ENCODE results near the gene LVRN. TPM values are rescaled to one million over a fixed set of nuclear protein-coding genes. Genes with fewer than 3 reads are reported as not detected.

The LVRN gene
- total and polyA plus RNA-seq, 3 donors from 2014 or later = 0.99 to 6.1 (median 3.3) TPM

DNA sequence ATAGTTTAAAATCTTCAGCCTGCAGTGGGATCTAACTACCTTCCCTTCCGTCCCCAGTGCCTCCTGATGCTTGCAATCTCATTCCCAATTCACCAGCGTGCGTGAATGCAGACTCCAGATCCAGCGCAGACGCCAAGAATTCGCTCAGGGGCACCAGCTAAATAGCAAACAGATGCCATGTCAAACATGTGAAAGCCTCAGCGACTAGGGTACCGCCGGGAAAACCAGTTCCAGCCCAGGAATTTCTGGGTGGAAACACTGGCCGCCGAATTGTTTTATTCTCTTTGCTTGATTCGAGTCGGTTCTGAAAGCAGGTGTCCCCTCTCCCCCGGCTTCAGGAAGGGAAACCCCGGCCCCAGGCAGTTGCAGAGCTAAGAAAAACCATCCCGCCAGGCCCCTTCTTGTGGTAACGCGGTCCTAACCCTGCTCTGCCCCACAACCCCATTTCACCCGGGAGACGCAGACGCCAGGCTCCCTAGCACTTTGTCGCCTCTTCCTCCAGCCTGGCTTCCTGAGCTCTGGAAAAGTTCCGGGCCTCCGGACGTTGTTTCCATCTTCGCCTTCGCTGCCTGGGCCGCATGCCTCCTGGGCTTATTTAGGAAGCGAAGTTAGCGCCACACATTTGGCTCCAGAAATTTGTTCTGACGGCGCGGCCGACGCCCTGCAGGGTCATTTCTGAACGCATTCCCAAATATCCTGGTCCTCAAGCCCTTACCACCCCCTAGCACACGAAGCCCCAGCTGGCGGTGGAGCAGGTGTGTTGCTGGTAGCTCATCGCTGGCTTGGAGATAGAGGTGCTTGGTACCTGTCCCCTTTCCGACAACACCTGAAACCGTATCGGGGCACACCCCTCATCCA is 665 bp upstream of the LVRN start:
- no peaks in the 10 kb centered on the region for H3K27me3 ChIP-seq
- 32 to 42% methylated on average over 27 to 42 of the region's 42 CpGs for WGBS, 2 donors
- TF ChIP-seq, protein P1, sequence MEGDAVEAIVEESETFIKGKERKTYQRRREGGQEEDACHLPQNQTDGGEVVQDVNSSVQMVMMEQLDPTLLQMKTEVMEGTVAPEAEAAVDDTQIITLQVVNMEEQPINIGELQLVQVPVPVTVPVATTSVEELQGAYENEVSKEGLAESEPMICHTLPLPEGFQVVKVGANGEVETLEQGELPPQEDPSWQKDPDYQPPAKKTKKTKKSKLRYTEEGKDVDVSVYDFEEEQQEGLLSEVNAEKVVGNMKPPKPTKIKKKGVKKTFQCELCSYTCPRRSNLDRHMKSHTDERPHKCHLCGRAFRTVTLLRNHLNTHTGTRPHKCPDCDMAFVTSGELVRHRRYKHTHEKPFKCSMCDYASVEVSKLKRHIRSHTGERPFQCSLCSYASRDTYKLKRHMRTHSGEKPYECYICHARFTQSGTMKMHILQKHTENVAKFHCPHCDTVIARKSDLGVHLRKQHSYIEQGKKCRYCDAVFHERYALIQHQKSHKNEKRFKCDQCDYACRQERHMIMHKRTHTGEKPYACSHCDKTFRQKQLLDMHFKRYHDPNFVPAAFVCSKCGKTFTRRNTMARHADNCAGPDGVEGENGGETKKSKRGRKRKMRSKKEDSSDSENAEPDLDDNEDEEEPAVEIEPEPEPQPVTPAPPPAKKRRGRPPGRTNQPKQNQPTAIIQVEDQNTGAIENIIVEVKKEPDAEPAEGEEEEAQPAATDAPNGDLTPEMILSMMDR (IDR thresholded peaks at IDR 0.05) = no peak
- TF ChIP-seq POLR2A (IDR thresholded peaks at IDR 0.05) = no peak
- no peaks in the 10 kb centered on the region for H3K36me3 ChIP-seq (ENCODE audit: low read depth, missing control alignments)
- peak overlapping the region in 1 of 2 donors; percentile 63 for H3K4me3 ChIP-seq
- no peak overlapping the region for H3K27ac ChIP-seq
- DNase-seq = no peak
- peaks cover 10% of the 10 kb centered on the region for H3K4me1 ChIP-seq
- intact Hi-C loops (cut with DNase I; ENCODE audit: low total_unique reads) = no loop called here
- H3K9me3 ChIP-seq = no peaks in the 10 kb centered on the region

DNA sequence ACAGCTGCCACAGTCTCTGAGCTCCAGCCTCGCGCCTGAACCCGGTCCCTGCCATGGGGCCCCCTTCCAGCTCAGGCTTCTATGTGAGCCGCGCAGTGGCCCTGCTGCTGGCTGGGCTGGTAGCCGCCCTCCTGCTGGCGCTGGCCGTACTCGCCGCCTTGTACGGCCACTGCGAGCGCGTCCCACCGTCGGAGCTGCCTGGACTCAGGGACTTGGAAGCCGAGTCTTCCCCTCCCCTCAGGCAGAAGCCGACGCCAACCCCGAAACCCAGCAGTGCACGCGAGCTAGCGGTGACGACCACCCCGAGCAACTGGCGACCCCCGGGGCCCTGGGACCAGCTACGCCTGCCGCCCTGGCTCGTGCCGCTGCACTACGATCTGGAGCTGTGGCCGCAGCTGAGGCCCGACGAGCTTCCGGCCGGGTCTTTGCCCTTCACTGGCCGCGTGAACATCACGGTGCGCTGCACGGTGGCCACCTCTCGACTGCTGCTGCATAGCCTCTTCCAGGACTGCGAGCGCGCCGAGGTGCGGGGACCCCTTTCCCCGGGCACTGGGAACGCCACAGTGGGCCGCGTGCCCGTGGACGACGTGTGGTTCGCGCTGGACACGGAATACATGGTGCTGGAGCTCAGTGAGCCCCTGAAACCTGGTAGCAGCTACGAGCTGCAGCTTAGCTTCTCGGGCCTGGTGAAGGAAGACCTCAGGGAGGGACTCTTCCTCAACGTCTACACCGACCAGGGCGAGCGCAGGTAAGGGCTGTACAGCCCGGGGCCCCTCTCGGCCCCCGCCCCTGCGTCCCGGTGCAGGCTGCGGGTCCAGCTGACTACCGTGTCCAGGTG is 509 bp downstream of the LVRN start:
- Histone ChIP-seq H3K27ac (no peak overlapping the region), H3K9me3 (no peaks in the 10 kb centered on the region), H3K36me3 (ENCODE audit: low read depth, missing control alignments) (no peaks in the 10 kb centered on the region), H3K27me3 (no peaks in the 10 kb centered on the region), H3K4me1 (peaks cover 10% of the 10 kb centered on the region), H3K4me3 (peak overlapping the region; percentile 29 to 63)
- intact Hi-C loops (cut with DNase I; ENCODE audit: low total_unique reads) = no loop called here
- TF ChIP-seq, protein P1 (IDR thresholded peaks at IDR 0.05) = no peak
- no peak for TF ChIP-seq POLR2A (IDR thresholded peaks at IDR 0.05)
- WGBS, 2 donors = 9 to 28% methylated on average over 10 to 68 of the region's 71 CpGs
- peak; percentile 36 for DNase-seq

DNA sequence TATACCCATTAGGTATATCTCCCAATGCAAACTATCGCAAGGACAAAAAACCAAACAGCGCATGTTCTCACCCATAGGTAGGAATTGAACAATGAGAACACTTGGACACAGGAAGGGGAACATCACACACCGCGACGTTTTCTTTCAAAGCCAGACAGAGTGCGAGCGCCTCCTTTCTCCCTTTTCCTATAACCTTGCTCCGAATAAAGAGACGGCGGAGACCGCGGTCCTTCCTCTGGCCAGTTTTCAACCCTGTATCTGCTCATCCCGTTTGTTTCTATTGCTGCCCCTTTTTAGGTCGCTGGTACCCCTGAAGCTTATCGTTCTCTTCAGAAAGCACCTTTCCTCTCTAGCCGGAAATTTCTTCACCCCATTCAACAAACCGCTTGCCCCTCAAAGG is 1.3 kb downstream of the LVRN start:
- DNase-seq = peak; percentile 25

DNA sequence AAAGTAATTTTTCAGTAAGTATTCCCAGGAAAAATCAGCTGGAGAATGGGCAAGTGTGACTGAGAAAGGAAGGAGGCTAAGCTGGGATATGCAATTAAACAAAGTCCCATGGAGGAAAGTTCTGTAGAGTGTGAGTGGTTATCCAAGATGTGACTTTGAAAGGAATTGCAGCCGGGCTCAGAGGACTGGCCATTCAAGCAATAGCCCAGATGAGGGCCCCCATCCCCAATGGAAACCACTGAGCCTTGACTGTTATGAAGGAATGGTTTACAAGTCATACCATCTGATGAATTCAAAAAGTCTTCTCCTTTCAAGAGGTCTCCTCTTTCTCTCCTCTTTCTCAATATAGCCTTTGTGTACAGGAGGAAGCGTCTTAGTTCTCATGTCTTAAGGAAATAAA is 6.5 kb downstream of the LVRN start:
- 82 to 97% methylated on average over 2 of the region's 2 CpGs for WGBS, 2 donors

More for the DNA sequence above, 1.3 kb downstream of the LVRN start:
- Histone ChIP-seq H3K9me3 (no peaks in the 10 kb centered on the region), H3K27ac (no peak overlapping the region), H3K4me3 (peak overlapping the region in 1 of 2 donors; percentile 1), H3K27me3 (no peaks in the 10 kb centered on the region), H3K36me3 (ENCODE audit: low read depth, missing control alignments) (no peaks in the 10 kb centered on the region), H3K4me1 (peaks cover 10% of the 10 kb centered on the region)
- WGBS, 2 donors = 38 to 43% methylated on average over 17 of the region's 17 CpGs
- no peak for TF ChIP-seq POLR2A (IDR thresholded peaks at IDR 0.05)
- TF ChIP-seq, protein P1 (IDR thresholded peaks at IDR 0.05) = no peak
- intact Hi-C loops (cut with DNase I; ENCODE audit: low total_unique reads) = no loop called here

More for the DNA sequence above, 6.5 kb downstream of the LVRN start:
- intact Hi-C loops (cut with DNase I; ENCODE audit: low total_unique reads) = no loop called here
- Histone ChIP-seq H3K36me3 (ENCODE audit: low read depth, missing control alignments) (no peaks in the 10 kb centered on the region), H3K4me3 (no peak overlapping the region), H3K9me3 (no peaks in the 10 kb centered on the region), H3K4me1 (no peaks in the 10 kb centered on the region), H3K27me3 (no peaks in the 10 kb centered on the region), H3K27ac (no peak overlapping the region)
- TF ChIP-seq, protein P1 (IDR thresholded peaks at IDR 0.05) = no peak
- no peak for TF ChIP-seq POLR2A (IDR thresholded peaks at IDR 0.05)
- no peak for DNase-seq

Data from testis (tissue), 3 donors.